Activated gamma-delta T cell treated with anti-CD3 and anti-CD28 coated beads, Interleukin-2, amount 50 U/mL, for 16 hours (primary cell): ENCODE data around the gene PTK7.
A peak's percentile ranks its signal among the peaks of the same experiment; 100 is the strongest.
"Not testable (repeated sequence)": the region's sequence is repeated elsewhere in the genome, so short reads cannot be mapped to it uniquely, and the experiment has no call there.

Experiments used
- DNase-seq: peaks from one replicate; pipeline ENCODE4 v3.0.0-alpha.2; 2020; ENCODE audit warnings: low read depth

Gene PTK7

DNA sequence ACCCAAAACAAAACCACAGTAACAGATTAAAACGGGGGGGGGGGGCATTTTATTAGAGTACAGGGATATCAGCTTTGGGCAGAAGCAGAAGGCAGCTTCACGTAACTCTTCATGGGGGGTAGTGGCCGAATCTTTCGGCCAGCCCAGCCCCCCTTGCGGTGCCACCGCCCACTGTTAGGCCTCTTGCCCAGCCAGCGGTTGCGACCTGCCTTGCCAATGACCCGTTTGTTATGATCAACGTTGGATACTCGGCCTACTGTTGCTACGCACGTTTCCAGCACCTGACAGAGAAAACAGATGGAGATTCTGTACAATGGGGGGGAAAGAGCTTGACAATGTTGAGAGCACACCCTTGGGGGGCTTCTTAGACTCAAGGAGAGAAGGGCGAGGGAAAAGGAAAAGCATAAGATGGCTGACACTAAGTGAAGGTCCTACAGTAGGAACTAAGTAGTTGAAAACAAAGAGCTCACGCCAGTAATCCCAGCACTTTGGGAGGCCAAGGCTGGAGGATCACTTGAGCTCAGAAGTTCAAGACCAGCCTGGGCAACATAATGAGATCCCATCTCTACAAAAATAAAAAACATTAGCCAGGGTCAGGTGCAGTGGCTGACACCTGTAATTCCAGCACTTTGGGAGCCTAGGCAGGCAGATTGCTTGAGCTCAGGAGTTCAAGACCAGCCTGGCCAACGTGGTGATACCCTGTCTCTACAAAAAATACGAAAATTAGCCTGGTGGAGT, 21.7 kb upstream of the PTK7 start:
- DNase-seq, result no peak

DNA sequence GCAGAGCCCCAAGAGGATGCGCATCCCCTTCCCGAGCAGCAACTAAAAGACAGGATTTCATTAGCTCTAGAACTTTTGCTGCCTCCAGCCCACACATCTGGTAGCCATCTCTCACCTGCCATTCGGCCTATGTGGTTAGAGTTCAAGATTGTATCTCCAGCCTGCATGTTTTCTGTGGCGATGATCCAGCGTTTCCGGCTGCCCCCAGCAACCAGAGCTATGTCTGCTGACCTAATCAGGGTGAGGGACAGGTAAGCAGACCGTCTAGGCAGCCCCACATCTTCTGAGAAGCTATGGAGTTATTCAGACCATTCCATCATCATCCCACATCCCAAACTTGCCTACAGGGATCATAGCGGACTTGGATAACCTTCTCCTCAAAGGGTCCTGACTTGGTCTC, 20.1 kb upstream of the PTK7 start:
- DNase-seq, result no peak

DNA sequence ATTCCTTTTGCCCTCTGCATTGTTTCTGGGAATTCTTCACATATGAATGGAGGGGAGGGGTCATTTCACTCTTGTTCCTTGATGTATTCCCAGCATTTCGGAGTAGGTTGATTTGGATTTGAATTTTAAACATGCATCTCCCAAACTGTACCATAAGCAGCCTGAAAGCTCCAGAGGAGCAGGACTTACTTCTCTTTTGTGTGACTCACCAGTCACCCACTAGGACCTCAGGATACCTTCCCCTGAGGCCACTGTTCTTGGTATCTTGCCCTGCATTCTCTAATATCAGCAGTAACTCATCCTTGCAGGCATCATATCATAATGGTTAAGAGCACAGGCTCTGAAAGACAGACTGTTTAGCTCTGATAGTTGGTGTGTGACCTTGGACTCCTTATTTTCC, 17.6 kb upstream of the PTK7 start:
- DNase-seq, result no peak

DNA sequence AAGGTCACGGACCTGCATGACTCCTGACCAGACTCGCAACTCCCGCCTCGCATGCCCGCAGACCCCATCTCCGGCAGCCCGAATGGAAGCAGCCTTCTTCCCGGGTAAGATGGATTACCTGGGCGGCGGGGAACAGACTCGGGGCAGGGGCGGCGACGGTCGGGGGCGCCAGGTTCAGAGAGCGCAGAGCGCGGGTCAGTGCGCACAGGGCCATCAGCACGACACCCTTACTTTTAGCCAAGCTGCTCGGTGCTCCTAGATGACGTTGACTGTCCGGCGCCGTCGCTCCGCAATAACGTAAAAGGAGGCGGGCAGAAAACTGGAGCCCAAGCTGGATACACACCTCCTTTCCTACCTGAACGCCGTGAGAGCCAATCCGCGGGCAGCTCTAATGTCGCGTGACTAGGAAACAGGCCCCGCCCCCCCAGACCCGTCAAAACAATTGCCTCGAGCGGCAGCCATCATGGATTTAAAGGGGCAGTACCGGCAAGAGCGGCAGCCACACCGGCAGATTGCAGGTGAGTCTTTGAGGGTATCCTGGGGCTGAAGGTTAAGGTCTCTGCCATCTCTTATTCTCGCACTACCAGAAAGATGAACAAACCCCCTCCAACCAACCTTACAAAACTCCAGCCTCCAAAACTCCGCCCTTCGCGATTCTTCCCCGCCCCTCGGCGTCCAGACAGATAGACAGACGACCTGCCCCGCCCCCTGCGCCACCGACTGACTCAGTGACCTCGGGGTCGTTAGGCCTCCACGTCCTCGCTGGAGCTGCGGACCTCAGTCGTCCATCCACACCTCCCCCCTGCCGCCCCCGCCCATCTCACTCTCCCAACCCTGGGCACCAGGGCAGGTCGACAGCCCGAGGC, 16.7 kb upstream of the PTK7 start, which contains the start of the genes KLC4 and MRPL2:
Gene KLC4 (plus strand): TSS at position 464 of the 866 bp plus-strand sequence. CDS start 1,705 bp downstream, outside the sequence.
Gene MRPL2 (minus strand): TSS at position 267 of the 866 bp plus-strand sequence. CDS start 53 bp downstream, at position 214.
- DNase-seq, result peak; percentile 95

DNA sequence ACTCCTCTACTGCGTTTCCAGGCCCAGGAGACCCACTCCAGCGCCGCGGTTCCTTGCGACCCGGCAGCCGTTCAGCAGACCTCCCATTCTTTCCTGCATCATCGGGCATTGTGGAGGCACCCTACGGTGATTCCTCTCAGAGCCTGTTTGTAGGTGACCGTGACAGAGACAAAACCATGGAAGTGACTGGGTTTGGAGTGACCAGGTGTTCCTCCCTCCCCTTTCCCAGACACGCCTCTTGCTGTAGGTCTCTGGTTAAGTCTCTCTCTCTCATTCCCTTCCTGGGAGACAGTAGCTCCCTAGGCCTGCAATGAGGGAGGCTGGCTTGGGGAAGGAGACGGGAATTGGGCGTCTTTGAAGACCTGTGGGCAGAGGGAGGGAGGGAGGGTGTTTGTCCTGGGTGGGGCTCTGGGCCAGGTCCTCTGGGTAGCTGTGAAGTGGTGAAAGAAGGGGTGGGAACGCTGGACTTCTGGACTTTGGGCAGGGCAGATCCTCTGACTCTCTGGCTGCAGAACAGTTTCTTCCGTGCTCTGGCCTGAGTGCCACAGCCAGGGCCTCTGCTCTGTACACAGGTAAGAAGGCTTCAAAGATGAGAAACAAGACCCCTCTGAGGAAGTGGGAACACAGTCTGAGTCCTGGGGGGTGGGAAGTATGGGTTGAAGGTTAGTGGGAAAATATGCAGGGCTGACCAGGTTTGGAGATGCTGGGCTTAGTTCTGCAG, 15.9 kb upstream of the PTK7 start:
- no peak for DNase-seq

DNA sequence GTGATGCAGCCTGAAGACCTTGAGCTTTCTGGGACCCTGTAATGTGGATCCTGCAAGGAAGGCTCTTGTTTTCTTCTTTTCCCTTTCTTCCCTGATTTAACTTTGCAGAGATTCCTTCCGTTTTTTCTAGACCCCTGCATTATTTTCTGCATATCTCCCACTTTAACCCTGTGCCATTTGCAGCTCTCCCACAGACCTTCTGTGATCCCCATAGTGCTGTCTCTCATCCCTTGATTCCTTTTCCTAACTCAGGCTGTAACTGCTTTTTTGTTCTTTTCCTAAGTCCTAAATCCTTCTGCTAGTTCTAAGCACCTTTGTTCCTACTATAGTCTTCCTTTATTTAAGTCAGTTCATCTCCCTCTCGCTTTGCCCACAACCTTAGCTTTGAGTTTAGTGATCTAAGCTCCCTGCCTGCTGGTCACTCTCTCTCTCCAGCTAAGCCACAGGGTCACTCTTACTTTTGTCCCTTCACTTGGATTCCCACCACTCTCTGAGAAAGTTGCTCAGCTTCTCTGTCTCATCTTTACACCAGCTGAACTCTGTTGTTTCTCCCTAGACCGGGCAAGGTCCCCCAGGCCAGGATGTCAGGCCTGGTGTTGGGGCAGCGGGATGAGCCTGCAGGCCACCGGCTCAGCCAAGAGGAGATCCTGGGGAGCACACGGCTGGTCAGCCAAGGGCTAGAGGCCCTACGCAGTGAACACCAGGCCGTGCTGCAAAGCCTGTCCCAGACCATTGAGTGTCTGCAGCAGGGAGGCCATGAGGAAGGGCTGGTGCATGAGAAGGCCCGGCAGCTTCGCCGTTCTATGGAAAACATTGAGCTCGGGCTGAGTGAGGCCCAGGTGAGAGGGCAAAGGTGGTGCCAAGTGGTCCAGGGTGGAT, 15.1 kb upstream of the PTK7 start:
- no peak for DNase-seq

DNA sequence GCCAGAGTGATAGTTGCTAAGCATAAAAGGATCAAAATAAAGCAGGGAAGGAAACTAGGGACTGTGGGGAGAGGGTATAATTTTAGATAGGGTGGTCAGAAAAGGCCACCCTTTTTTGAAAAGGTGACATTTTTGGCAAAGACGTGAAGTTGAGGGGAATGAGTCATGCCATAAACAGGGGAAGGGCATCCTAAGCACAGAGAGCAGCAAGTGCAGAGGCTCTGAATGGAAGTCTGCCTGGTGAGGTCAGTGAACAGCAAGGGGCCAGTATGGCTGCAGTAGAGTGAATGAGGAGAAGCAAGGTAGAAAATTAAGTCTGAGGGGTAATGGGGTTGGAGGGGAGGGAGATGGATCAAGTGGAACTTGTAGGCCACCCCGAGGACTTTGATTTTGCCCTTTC, 14.3 kb upstream of the PTK7 start:
- DNase-seq, result no peak

DNA sequence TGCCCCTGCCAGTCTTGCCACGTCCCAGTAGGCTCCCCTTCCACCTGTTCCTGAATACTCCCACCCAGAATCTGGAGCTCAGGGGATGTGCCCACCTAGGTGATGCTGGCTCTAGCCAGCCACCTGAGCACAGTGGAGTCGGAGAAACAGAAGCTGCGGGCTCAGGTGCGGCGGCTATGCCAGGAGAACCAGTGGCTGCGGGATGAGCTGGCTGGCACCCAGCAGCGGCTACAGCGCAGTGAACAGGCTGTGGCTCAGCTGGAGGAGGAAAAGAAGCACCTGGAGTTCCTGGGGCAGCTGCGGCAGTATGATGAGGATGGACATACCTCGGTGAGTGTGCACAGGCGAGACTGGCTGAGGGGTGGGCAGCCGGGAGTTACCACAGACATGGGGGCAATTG, 13.3 kb upstream of the PTK7 start:
- no peak for DNase-seq

DNA sequence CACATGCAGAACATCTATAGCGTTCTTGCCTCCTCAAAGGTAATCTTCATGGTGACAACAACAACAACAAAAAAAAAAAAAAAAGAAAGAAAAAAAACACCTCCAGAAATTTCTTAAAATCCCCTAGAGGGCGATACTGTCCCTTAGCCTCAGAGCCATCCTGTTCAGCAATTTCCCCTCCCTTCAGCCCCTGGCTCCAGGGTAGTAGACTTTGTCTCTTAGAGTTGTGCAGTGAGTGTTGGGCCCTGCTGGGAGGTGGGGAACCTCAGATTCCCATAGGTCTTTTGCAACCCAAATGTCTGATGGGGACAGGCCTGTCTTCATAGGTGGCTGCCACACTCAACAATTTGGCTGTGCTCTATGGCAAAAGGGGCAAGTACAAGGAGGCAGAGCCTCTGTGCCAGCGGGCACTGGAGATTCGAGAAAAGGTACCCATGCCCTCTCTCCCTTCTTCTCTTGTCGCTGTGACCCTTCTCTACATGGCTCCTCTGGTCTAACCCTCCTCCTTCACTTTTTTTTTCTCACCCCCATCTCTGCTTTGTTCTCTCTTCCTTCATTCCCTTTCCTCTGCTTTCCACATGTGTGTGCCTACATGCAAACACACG, 6.0 kb upstream of the PTK7 start:
- no peak for DNase-seq

DNA sequence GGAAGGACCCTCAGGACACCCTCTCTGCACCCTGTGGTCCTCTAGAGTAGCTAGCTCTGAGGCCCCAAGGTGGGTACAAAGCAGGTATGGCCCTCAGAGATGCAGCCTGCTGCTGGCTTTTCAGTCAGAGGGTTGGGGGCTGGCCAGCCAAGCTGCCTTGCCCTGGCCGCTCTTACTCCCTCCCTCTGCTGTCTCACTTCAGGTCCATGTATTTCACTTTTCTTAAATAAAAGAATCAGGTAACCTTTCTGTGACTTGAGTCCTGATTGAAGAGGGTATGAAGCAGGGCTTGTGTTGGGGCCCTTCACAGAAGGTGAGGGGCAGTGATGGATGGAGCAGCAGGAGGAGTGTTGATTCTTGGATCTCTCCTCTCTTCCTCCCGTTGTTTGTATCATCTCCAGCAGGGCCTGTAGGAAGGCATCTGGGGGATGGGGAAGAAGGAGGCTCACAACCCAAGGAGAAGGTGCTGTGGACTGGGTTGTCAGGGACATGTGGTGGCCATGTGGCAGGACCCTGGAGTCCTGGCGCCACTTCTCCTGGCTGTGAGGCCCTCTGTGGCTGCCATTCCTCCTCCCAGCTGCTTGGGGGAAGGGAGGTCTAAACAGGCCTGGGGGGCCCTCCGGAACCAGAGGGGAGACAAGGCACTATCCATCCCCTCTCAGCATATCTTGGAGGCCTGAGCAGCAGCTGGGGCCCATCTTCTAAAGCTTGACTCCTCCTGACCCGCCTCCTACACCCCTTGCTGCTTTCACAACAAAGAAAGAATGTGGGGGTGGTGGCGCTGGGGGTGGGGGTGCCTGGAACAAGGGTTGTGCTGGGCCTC, 1.1 kb upstream of the PTK7 start:
- DNase-seq, result no peak

DNA sequence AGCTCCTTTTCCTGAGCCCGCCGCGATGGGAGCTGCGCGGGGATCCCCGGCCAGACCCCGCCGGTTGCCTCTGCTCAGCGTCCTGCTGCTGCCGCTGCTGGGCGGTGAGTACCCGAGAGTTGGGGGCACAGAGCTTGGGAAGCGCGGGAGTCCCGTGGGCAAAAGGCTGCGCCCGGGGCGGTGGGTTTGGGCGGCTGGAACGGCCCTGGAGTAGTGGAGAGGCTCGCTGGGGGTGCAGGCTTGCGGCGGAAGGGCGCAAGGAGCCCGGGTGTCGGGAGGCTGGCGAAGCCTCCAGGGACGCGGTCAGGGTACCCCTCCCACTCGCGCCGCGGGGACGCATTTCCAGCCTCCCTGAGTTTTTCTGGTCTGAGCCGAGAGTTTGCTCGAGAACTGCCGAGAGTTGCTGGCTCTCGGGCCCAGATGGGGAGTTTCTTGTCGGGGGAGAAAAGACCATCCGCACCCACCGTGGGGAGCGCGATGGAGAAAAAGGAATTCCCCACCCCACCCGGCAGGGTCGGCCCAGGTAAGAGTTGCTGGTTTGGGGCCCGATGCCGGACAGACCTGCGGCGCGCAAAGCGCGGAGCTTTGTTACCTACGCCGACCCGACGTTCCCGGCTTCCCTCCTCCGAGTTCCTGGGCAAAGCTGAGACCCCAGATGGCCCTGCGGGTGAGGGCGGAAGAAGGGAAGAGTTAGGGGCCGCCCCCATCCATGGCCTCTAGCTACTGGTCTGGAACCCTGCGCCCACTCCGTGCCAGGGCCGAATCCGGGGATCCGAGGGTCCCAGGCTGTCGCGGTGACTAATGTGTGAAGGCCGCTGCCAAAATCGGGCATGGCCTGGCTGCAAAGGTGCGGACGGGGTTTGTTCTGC, 584 bp downstream of the PTK7 start:
- DNase-seq, result no peak

DNA sequence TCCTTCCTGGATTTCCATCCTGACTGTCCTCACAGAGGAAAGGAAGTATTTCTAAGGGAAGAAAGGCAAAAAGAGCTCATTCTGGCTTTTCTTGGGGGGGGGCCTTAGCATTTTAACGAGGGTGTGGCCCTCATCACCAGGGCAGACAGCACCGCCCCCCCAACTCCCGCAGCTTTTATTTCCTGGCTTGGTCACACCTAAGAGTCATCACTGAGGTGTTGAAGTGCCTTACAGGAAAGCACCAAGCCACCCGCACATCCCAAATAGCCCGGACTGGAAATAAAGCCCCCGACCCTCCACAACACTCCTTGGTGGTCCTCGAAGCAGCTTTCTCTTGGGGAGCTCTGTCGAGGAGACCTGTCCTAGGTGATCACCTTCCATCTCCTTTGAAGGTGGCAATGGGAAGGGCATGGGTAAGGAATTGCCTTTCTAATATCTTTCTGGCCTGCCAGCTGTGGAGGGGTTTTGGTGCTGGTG, 1.3 kb downstream of the PTK7 start:
- no peak for DNase-seq

DNA sequence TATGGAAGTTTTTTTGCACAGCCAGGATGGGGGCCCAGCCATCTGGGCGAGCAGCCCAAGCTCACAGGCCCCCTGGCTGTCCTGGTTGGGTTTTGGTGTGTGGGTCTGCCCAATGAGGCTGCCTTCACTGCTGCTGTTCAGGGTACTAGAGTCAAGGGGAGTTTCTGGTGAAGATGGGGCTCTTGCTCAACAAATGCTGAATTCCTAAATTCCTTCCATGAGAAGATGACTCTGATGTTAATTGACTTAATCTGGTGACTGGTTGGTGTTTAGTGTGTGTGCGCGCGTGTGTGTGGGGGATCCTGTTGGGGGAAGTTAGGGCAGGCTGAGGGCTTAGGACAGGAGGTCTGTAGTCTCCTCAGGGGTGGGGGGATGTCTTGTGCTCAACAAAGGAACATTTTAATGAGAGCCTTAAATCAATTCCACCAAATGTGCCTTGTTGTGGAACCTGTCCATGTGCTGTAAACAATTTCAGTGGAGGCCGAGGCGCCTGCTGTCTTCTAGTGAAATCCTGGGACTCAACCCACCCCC, 1.9 kb downstream of the PTK7 start:
- DNase-seq, result no peak

DNA sequence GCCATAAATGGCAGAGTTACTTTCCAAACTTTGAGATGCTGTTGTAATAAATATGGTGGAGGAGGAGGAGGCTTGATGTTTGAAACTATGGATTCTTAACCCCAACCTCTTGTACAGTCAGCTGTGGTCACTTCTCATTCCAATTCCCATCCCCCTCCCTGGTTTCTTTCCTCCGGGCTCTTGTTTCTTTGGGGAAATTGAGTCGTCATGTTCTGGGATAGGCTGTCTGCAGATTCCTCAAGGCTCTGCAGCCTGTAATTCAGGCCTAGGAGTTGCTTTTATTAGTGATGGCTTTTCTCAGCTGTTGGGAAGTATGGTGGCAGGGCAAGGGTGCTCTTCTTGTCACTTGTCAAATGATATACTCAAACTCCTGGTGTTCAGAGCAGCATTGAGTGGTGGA, 2.6 kb downstream of the PTK7 start:
- no peak for DNase-seq

DNA sequence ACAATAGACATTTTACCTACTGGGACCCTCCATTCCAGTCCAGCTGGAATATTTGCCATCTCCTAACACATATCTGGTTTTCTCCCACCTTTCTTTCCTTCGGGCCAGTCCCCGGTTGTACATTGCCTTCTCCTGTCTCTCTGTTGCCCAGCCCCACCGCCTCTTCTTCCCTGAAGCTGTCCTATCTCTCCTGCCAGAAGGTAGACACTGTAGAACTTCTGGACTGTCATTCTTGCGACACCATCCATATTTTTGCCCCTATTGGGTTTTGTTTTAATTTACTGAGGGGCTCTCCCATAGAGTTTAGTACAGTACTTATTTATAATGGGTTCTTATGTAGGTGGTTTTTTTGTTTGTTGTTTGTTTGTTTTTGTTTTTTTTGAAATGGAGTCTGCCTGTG, 4.9 kb downstream of the PTK7 start:
- no peak for DNase-seq

DNA sequence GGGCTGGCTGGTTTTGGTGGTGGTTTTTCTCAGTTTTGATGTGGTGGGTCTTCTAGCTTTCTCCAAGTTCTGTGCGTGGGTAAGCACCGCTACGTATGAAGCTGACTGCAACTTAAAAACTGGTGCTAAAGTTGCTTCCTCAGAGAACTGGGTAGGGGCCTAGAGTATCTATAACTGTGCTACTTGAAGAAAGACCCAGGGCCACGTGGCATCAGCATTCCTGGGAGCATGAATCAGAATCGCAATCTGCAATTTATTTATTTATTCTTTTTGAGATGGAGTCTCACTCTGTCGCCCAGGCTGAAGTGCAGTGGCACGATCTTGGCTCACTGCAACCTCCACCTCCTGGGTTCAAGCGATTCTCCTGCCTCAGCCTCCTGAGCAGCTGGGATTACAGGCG, 5.8 kb downstream of the PTK7 start:
- not testable (repeated sequence) for DNase-seq

DNA sequence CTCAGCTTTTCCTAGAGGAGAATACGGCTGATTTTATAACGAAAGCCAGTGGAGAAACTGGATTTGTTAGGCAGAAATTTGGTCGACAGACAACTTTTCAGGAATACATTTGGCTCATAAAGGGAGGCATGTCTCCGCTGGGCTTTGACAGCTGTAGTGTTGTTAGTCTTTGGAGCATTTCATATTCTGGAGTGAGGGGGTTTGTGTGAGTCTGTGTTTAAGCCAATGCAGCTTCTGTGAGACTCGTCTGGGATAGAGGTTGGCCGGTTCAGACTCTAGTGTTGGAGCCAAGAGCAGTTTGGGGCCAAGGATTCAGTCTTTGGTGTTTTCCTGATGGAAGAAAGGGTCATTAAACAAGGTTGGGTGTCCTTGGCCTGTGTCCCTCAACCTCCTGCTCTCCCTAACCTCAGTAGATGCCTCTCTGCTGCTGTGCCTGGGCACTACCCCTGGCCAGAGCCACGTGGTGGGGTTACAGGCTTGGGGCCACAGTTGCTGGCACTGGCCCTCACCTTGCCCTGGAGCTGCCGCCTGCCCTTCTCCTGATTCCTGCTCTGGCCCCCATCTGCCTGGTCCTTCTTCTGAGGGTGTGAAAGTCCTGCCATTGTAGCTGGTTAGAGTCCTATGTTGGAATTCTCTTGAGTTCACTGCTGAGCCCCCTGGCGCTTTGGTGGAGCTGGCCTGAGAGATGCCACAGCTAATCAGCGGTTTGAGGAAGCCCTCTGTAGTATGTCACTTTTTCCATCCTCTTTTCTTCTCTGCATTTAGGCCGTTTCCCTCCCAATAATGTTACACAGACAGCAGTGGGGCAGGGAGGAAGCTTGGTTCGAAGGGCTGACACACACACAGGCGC, 6.9 kb downstream of the PTK7 start:
- no peak for DNase-seq
